MM.1S (cell line): Measurements from ENCODE around the gene FGGY.
A peak's percentile ranks its signal among the peaks of the same experiment; 100 is the strongest.

Experiments
- DNase-seq: peaks from one replicate; pipeline ENCODE4 v3.0.0-alpha.2; 2015
- H2AFZ ChIP-seq: fragments of 300-600 bp; sonication (generic); 2 replicates; pipeline ENCODE4 v1.6.0; 2016; ENCODE audit warnings: antibody characterized with exemption, low read length
- H3F3A ChIP-seq: fragments of 300-600 bp; sonication (generic); 2 replicates; pipeline ENCODE4 v1.6.1; 2016; ENCODE audit warnings: mild to moderate bottlenecking, antibody characterized with exemption, low read length, moderate library complexity, mixed read lengths; ENCODE audit not compliant: insufficient read depth
- H3K27ac ChIP-seq: fragments of 300-600 bp; sonication (generic); 2 replicates; pipeline ENCODE4 v1.5.1; 2016; ENCODE audit warnings: mild to moderate bottlenecking, low read length
- H3K27me3 ChIP-seq: fragments of 300-600 bp; sonication (generic); replicated peaks from 2 replicates; pipeline ENCODE4 v1.6.0; 2016; ENCODE audit warnings: low read length; ENCODE audit not compliant: insufficient read depth
- H3K36me3 ChIP-seq: fragments of 300-600 bp; sonication (generic); replicated peaks from 2 replicates; pipeline ENCODE4 v1.6.1; 2016; ENCODE audit warnings: mild to moderate bottlenecking, low read length, mixed read lengths; ENCODE audit not compliant: insufficient read depth
- H3K4me1 ChIP-seq: fragments of 300-600 bp; sonication (generic); 2 replicates; pipeline ENCODE4 v1.6.1; 2016; ENCODE audit warnings: low read length, mixed read lengths
- H3K4me2 ChIP-seq: fragments of 300-600 bp; sonication (generic); 2 replicates; pipeline ENCODE4 v1.6.0; 2016; ENCODE audit warnings: low read depth, low read length
- H3K4me3 ChIP-seq: fragments of 300-600 bp; sonication (generic); 2 replicates; pipeline ENCODE4 v1.5.1; 2016; ENCODE audit warnings: low read length, mixed read lengths
- H3K79me2 ChIP-seq: fragments of 300-600 bp; sonication (generic); 2 replicates; pipeline ENCODE4 v1.6.1; 2016; ENCODE audit warnings: mixed run types, low read length, mixed read lengths
- H3K9ac ChIP-seq: fragments of 300-600 bp; sonication (generic); 2 replicates; pipeline ENCODE4 v1.6.1; 2016; ENCODE audit warnings: low read length, mixed read lengths
- H3K9me2 ChIP-seq: fragments of 300-600 bp; sonication (generic); replicated peaks from 2 replicates; pipeline ENCODE4 v1.6.1; 2016; ENCODE audit warnings: mild to moderate bottlenecking, low read length, mixed read lengths; ENCODE audit not compliant: insufficient read depth
- H3K9me3 ChIP-seq: fragments of 300-600 bp; sonication (generic); replicated peaks from 2 replicates; pipeline ENCODE4 v1.6.1; 2016; ENCODE audit warnings: mild to moderate bottlenecking, low read length, mixed read lengths; ENCODE audit not compliant: insufficient read depth
- H4K20me1 ChIP-seq: fragments of 300-600 bp; sonication (generic); 2 replicates; pipeline ENCODE4 v1.6.1; 2016; ENCODE audit warnings: mild to moderate bottlenecking, low read length, moderate library complexity, mixed read lengths; ENCODE audit not compliant: insufficient read depth
- CTCF ChIP-seq: fragments of 300-600 bp; sonication (generic); IDR thresholded peaks from 2 replicates; pipeline ENCODE4 v1.5.1; 2016; ENCODE audit warnings: antibody characterized with exemption, low read length, mixed read lengths
- EZH2 ChIP-seq: fragments of 300-600 bp; sonication (generic); optimal IDR thresholded peaks from 2 replicates; pipeline ENCODE3; 2017; ENCODE audit warnings: low read depth, mild to moderate bottlenecking, antibody characterized with exemption, low read length, mixed read lengths
- EZH2phosphoT487 ChIP-seq: fragments of 300-600 bp; sonication (generic); IDR thresholded peaks from 2 replicates; pipeline ENCODE4 v1.6.1; 2018; ENCODE audit warnings: antibody characterized with exemption, low read length

The FGGY gene

GRCh38 chr1:59289570-59289969 lies 7.3 kb upstream of the FGGY start:
- Histone ChIP-seq H3K4me1 (peaks cover 19% of the 10 kb centered on the region), H3K27ac (no peak overlapping the region), H3K4me3 (no peak overlapping the region)

GRCh38 chr1:59290193-59290949 lies 6.5 kb upstream of the FGGY start:
- no peaks in the 10 kb centered on the region for H3K27me3 ChIP-seq
- H3K79me2 ChIP-seq = no peaks in the 10 kb centered on the region
- peak; percentile 59 for DNase-seq
- H3K9me3 ChIP-seq = no peaks in the 10 kb centered on the region
- peaks cover 6% of the 10 kb centered on the region; the same call in 1 of the 2 replicates for H3F3A ChIP-seq
- H3K9me2 ChIP-seq = no peaks in the 10 kb centered on the region
- no peaks in the 10 kb centered on the region for H4K20me1 ChIP-seq
- H3K4me3 ChIP-seq = no peak overlapping the region
- H2AFZ ChIP-seq = no peak overlapping the region
- peaks cover 26% of the 10 kb centered on the region for H3K4me1 ChIP-seq
- no peak overlapping the region for H3K9ac ChIP-seq
- TF ChIP-seq EZH2phosphoT487 = no peak
- peak; percentile 56 for TF ChIP-seq CTCF
- H3K4me2 ChIP-seq = no peak overlapping the region
- no peaks in the 10 kb centered on the region for H3K36me3 ChIP-seq
- H3K27ac ChIP-seq = no peak overlapping the region

More at GRCh38 chr1:59289570-59289969, 7.3 kb upstream of the FGGY start:
- no peak for DNase-seq
- Histone ChIP-seq H2AFZ (no peak overlapping the region), H3K9me3 (no peaks in the 10 kb centered on the region), H3K27me3 (no peaks in the 10 kb centered on the region), H3K79me2 (no peaks in the 10 kb centered on the region), H4K20me1 (no peaks in the 10 kb centered on the region), H3K9me2 (no peaks in the 10 kb centered on the region), H3K36me3 (no peaks in the 10 kb centered on the region), H3F3A (0 out of 2 replicates have a peak, but pooled peaks cover 6% of the 10 kb centered on the region), H3K9ac (no peak overlapping the region), H3K4me2 (no peak overlapping the region)
- TF ChIP-seq EZH2 (no peak), CTCF (no peak), EZH2phosphoT487 (no peak)

DNA sequence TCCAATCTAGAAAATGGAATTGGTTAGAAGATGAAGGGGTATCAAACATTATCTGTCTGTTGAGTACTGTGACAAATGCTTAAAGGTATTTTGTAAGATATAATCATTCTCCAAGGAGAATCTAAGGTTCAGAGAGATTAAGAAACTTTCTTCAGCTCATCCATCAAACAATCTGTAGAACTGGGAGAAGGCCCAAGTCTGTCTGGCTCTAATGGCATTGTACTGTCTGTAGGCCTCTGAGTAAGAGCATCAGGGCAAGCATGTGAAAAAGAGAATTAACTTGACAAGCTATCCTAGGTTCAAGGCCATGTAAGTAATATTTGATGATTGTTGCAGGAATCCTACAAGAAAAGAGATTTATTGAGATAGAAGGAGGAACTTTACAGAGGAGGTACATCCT lies 5.3 kb upstream of the FGGY start:
- Histone ChIP-seq H3K27me3 (no peaks in the 10 kb centered on the region), H3K36me3 (no peaks in the 10 kb centered on the region), H3K79me2 (no peaks in the 10 kb centered on the region), H4K20me1 (no peaks in the 10 kb centered on the region), H3K9me2 (no peaks in the 10 kb centered on the region), H3K9ac (no peak overlapping the region), H3F3A (peaks cover 16% of the 10 kb centered on the region), H3K9me3 (no peaks in the 10 kb centered on the region), H2AFZ (no peak overlapping the region), H3K4me2 (no peak overlapping the region), H3K27ac (no peak overlapping the region), H3K4me3 (no peak overlapping the region), H3K4me1 (peaks cover 30% of the 10 kb centered on the region)
- TF ChIP-seq EZH2 = no peak
- TF ChIP-seq CTCF = no peak
- no peak for DNase-seq
